Caki2 (cell line): ENCODE measurements around the gene DNMBP. TPM values are rescaled to one million over a fixed set of nuclear protein-coding genes. Genes with fewer than 3 reads are reported as not detected.
"Not testable (repeated sequence)": the region's sequence is repeated elsewhere in the genome, so short reads cannot be mapped to it uniquely, and the experiment has no call there.

Source experiments
- DNase-seq: peaks from one replicate; pipeline ENCODE4 v3.0.0-alpha.2; 2015; ENCODE audit warnings: low read depth
- in situ Hi-C: cut with HindIII; loops from 2 replicates; pipeline ENCODE4 v1.10.0; 2016; ENCODE audit warnings: low sequenced_read_pairs, low pct_unique_long_range_greater_than_20kb, mixed read lengths
- total RNA-seq: library from RNA; depleted of rRNA; stranded (reverse); fragments of >200 nt; shearing (Covaris generic); gene quantifications from 2 replicates; pipeline ENCODE4 v1.2.3, GENCODE V29; 2014; ENCODE audit warnings: low replicate concordance

The DNMBP gene
- total RNA-seq, 1 experiment from 2014 or later: 6.2 TPM

DNA sequence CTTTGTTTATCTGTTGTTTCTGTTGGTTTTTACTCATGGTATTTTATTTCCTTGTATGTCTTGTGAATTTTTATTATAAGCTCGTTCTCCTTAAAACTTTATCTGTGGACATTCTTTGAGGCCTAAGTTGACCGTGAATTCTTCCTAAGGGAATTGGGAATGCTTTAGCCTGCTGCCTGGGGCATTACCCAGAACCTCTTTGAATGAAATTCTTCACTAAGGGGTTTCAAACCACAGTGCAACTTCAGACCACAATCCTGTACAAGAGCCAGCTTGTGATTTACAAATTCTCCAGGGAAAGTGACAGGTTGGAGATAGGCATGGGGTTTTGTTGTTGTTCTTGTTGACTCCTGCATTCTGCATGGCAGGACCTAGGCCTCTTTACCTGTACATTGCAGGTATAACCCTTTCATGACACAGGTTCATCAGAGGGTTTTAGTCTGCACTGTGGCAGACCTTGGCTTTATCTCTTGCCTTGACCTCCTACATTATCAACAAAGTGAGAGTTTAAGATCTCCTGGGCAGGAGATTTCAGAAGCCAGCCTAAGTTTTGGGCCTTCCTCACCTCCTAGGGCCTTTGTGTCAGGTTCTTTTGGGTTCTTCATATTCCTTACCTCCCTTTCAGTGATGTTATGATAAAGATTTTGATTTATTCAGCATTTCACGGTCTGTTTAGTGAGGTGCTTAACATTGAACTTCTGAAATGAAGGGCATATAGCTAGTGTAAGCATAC lies 157.1 kb downstream of the DNMBP start:
- in situ Hi-C loops: no loop called here
- DNase-seq: no peak

GRCh38 chr10:99851825-99852224 lies 157.9 kb downstream of the DNMBP start:
- in situ Hi-C loops: no loop called here
- no peak for DNase-seq

DNA sequence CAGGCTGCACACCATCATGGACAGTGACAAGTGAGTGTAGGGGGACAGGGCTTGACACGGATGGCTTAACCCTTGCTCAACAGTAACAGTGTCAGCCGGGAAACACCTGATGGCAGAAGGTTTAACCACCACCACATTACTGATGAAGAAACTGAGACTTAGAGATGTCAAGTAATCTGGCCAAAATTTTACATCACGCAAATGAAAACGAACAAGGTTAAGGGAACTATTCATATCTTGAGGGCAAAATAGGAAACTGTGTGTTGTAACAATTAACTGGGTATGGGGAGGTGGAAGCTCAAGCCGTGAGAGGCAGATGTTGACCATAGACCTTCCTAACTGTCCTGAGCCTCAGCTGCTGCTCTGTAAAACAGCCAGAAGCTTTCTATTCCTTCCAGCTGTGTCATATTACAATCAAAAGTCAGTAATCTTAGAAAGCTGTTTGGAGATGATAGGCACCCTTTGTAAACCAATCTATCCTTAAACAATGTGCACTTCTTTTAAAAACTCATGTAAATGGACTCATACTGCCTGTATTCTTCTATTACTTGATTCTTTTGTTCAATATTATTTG lies 158.9 kb downstream of the DNMBP start:
- in situ Hi-C loops: no loop called here
- no peak for DNase-seq

GRCh38 chr10:99850021-99850766 lies 159.6 kb downstream of the DNMBP start:
- in situ Hi-C loops: no loop called here
- DNase-seq: no peak

DNA sequence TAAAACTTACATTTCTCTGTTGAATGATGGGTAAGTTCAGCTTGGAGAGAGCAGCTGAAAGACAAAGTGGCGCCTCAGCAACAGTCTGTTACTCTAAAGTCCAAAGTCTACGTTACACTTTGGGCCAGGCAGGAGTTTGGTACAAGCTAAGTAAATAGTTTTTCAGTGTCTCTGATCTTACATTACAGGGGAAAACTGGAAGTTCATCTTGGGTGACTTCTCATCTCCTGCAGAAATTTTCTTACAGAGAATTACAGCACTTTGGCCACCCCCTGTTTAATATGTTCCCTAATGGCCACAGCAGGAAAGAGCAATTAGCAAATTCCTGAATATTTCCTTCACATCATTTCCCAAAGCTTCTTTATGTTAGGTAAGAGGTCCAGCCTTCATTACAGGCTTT lies 160.2 kb downstream of the DNMBP start:
- in situ Hi-C loops: no loop called here
- no peak for DNase-seq

GRCh38 chr10:99849057-99849456 lies 160.7 kb downstream of the DNMBP start:
- in situ Hi-C loops: no loop called here
- no peak for DNase-seq

- in situ Hi-C loops: no loop called here
- peak; percentile 61 for DNase-seq
Measured at GRCh38 chr10:99845837-99846382, 163.8 kb downstream of the DNMBP start.

- no peak for DNase-seq
- in situ Hi-C loops: no loop called here
Measured at GRCh38 chr10:99844433-99844955, 165.3 kb downstream of the DNMBP start.

DNA sequence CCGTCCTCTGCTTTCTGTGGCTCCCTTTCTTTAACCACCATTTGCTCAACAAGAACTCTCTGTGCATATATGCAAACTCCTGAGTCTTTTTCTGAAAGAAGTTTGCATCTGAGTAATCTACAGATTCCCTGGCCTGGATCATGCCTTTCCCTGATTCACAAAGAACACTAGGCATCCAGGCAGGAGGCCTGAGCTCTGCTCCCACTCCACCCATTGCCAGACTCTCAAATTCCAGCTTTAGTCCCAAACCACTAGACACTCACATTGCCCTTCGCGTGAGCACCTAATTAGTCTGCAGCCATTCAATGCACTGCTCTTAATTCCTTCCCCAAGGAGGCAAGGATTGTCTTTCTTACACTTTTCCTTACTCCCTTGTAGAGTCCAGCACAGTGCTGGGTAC lies 166.4 kb downstream of the DNMBP start:
- in situ Hi-C loops: no loop called here
- no peak for DNase-seq

DNA sequence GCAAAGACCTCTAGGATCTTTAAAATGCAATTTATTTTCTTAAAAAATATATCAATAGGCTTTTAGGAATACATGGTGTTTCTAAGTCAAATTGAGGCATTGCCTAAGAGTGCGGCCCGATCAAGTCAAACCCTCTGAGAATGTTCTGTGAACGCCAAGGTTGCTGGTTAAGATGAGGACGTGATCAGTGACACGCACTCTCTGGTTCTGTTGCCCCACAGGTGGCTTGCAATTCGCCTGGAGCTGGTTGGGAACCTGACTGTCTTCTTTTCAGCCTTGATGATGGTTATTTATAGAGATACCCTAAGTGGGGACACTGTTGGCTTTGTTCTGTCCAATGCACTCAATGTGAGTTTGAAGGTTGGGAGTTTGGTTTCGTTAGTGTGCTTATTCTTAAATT lies 168.0 kb downstream of the DNMBP start:
- in situ Hi-C loops: no loop called here
- DNase-seq: no peak

DNA sequence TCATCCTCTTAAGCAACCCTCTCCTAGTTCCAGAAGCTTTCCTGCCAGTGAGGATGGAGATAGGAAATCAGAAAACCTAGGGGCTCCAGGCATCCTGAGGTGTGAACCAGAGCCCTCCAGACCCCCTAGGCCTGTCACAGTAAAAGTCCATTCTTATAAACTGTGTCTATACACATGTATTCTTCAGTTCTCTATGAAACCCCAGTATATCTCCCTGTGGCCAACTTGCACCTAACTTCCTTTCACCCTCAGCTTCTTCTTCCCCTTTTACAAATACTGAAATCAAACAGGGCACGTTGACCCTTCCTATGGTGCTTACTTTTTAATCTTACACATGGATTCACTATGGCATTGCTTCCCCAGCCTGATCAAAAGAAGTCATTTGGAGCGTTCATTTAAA lies 168.9 kb downstream of the DNMBP start:
- DNase-seq, in situ Hi-C loops: not testable (repeated sequence)

GRCh38 chr10:99836711-99837110 lies 173.0 kb downstream of the DNMBP start:
- no peak for DNase-seq
- in situ Hi-C loops: no loop called here

GRCh38 chr10:99835947-99836346 lies 173.8 kb downstream of the DNMBP start:
- no peak for DNase-seq
- in situ Hi-C loops: no loop called here

- DNase-seq: peak; percentile 87
- in situ Hi-C loops: no loop called here
Measured at GRCh38 chr10:99834410-99834809, 175.3 kb downstream of the DNMBP start.

GRCh38 chr10:99832439-99832838 lies 177.3 kb downstream of the DNMBP start:
- in situ Hi-C loops: no loop called here
- no peak for DNase-seq

DNA sequence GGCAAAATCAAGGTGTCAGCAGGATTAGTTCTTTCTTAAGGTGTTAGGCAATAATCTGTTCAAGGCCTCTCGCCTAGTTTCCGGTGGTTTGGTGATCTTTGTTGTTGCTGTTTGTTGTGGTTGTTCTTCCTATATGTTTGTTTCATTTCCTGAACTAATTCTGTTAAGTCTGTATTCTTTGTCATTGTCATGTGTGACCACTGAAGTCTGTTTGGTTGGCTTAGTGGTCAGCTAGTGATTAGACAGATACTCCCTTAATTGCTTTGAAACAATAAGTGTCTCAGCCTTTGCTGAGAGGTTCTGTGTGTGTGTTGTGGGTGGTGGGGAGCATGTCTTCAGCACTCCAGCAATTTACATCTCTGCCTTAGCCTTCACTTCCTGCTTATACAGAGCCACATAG lies 181.3 kb downstream of the DNMBP start:
- DNase-seq: no peak
- in situ Hi-C loops: no loop called here

GRCh38 chr10:99827936-99828335 lies 181.8 kb downstream of the DNMBP start:
- no peak for DNase-seq
- in situ Hi-C loops: no loop called here
